Lower leg skin (tissue), 4 donors: ENCODE data around the gene DAGLA. TPM values are rescaled to one million over a fixed set of nuclear protein-coding genes. Genes with fewer than 3 reads are reported as not detected.

Experiments
- DNase-seq, 2 donors: peaks; one replicate each; pipeline ENCODE4 v3.0.0-alpha.2; 2019; ENCODE audit warnings: low spot score in 2 of 2
- H3K4me3 ChIP-seq: fragments of 200-600 bp; sonication (generic); 2 replicates; pipeline ENCODE4 v1.5.1; 2017; ENCODE audit warnings: mild to moderate bottlenecking, low read depth; ENCODE audit not compliant: poor library complexity, severe bottlenecking
- CTCF ChIP-seq, 3 donors: fragments of 450-650 bp; IDR thresholded peaks; one replicate each; pipeline ENCODE4 v1.5.1; 2016; ENCODE audit warnings: antibody characterized with exemption in 3 of 3, mild to moderate bottlenecking in 3 of 3, moderate library complexity in 2 of 3
- POLR2A ChIP-seq, 2 donors: fragments of 450-650 bp; IDR thresholded peaks; one replicate each; pipeline ENCODE4 v1.6.1; 2016 to 2017; ENCODE audit warnings: antibody characterized with exemption in 2 of 2, mild to moderate bottlenecking in 1 of 2, moderate library complexity in 1 of 2
- WGBS, 2 donors: methylation state at CpG; one replicate each; pipeline ENCODE4 v1.1.5; 2018; 5-methylcytosine and 5-hydroxymethylcytosine counted together
- intact Hi-C: fragments of 100-400 bp; cut with DNase I; formaldehyde crosslinking; loops from one replicate; pipeline ENCODE4 v1.15.0; 2023; ENCODE audit warnings: low total_unique reads
- total RNA-seq, 4 donors: library from RNA; depleted of rRNA; stranded (reverse); fragments of >200 nt; gene quantifications; one replicate each; pipeline ENCODE4 v1.1.0, GENCODE V29; 2016

Gene DAGLA
- total RNA-seq, 4 donors from 2014 or later: 0.23 to 1.8 (median 0.79) TPM

DNA sequence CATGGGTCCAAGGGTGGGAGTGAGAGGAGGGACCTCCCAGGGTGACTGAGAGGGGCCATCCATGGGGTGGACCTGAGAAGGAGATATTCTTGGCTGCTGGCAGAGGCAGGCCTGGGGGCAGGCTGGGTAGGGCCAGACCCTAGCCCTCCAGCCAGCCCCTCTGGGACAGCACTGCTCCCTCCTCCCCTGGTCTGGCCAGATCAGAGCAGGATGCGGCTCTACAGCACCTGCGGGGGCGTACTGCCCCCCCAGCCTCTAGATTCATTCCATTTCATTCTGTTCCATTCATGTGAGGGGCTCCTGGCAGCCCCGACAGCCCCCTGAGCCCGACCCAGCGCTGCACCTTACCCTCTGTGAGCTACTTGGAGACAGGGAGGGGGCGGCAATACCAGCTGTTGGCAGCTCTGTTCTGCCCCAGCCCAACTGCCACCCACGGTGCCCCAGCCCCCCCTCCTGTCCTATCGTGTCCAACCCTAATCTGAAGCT lies 37.9 kb downstream of the DAGLA start:
- DNase-seq: no peak
- no peak overlapping the region for H3K4me3 ChIP-seq
- 22 to 37% methylated on average over 9 of the region's 9 CpGs for WGBS, 2 donors
- intact Hi-C loops: no loop called here
- no peak for TF ChIP-seq POLR2A (IDR thresholded peaks at IDR 0.05)
- no peak for TF ChIP-seq CTCF (IDR thresholded peaks at IDR 0.05)

- DNase-seq: no peak
- intact Hi-C loops: no loop called here
- WGBS, 2 donors: 18 to 43% methylated on average over 13 of the region's 21 CpGs
- no peak for TF ChIP-seq CTCF (IDR thresholded peaks at IDR 0.05)
- no peak for TF ChIP-seq POLR2A (IDR thresholded peaks at IDR 0.05)
- H3K4me3 ChIP-seq: no peak overlapping the region
These were observed 38.6 kb downstream of the DAGLA start for GRCh38 chr11:61718621-61719302.

- WGBS, 2 donors: 84 to 87% methylated on average over 10 to 12 of the region's 12 CpGs
- TF ChIP-seq CTCF (IDR thresholded peaks at IDR 0.05) (no peak), POLR2A (IDR thresholded peaks at IDR 0.05) (no peak)
- no peak for DNase-seq
These were observed 39.8 kb downstream of the DAGLA start for GRCh38 chr11:61719978-61720377.

DNA sequence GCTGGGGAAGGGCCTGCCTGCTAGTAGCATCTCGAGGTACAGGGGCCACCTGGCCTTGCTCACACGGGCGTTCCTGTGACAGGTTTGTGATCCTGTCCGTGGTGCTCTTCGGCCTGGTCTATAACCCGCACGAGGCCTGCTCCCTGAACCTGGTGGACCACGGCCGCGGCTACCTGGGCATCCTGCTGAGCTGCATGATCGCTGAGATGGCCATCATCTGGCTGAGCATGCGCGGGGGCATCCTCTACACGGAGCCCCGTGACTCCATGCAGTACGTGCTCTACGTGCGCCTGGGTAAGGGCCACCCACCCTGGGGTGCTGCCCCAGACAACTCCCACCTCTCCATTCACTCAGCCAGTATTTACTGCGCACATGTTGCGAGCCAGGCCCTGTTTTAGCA lies 40.4 kb downstream of the DAGLA start:
- intact Hi-C loops: no loop called here
- TF ChIP-seq CTCF (IDR thresholded peaks at IDR 0.05) (no peak), POLR2A (IDR thresholded peaks at IDR 0.05) (no peak)
- WGBS, 2 donors: 97 to 98% methylated on average over 20 of the region's 20 CpGs
- H3K4me3 ChIP-seq: no peak overlapping the region
- no peak for DNase-seq

More at GRCh38 chr11:61719978-61720377, 39.8 kb downstream of the DAGLA start:
- intact Hi-C loops: no loop called here
- H3K4me3 ChIP-seq: no peak overlapping the region

DNA sequence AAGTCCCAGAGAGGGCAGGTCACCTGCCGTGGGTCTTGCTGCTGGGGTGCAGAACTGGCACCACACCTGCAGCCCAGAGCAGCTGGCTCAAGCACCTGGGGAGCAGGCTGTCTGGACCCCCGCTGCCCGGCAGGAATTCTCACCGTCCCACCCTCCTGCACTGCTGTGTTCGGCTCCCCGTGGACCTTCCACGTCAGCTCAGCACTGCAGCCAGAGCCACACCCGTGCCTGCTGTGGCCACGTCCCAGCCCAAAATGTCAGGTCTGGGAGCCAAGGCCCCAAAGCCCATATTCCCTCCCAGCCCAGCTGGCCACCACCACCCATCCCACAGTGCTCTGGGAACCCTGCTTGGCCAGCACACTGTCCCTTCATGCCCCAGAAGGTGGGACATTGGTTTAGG lies 44.2 kb downstream of the DAGLA start:
- intact Hi-C loops: no loop called here
- TF ChIP-seq POLR2A (IDR thresholded peaks at IDR 0.05): no peak
- TF ChIP-seq CTCF (IDR thresholded peaks at IDR 0.05): no peak
- 43 to 90% methylated on average over 8 to 9 of the region's 9 CpGs for WGBS, 2 donors
- H3K4me3 ChIP-seq: no peak overlapping the region
- no peak for DNase-seq
